Neural progenitor cell (in vitro differentiated cells): ENCODE measurements around the gene FUCA2. TPM values are rescaled to one million over a fixed set of nuclear protein-coding genes. Genes with fewer than 3 reads are reported as not detected.

Source experiments
- DNase-seq: peaks from one replicate; pipeline ENCODE4 v3.0.0-alpha.2; 2016; ENCODE audit warnings: low spot score
- H2AFZ ChIP-seq: fragments of 200-600 bp; sonication (generic); replicated peaks from 2 replicates; pipeline ENCODE4 v1.6.1; 2016; ENCODE audit warnings: antibody characterized with exemption
- H3F3A ChIP-seq: fragments of 200-600 bp; sonication (generic); 2 replicates; pipeline ENCODE4 v1.6.1; 2016; ENCODE audit warnings: antibody characterized with exemption, low read depth
- H3K27ac ChIP-seq: fragments of 200-600 bp; sonication (generic); 2 replicates; pipeline ENCODE4 v1.5.1; 2016; ENCODE audit warnings: mild to moderate bottlenecking
- H3K27me3 ChIP-seq: fragments of 200-600 bp; sonication (generic); 2 replicates; pipeline ENCODE4 v1.6.1; 2016; ENCODE audit warnings: mild to moderate bottlenecking, moderate library complexity
- H3K36me3 ChIP-seq: fragments of 200-600 bp; sonication (generic); 2 replicates; pipeline ENCODE4 v1.5.1; 2016
- H3K4me1 ChIP-seq: fragments of 200-600 bp; sonication (generic); 2 replicates; pipeline ENCODE4 v1.6.1; 2016; ENCODE audit warnings: mixed run types
- H3K4me2 ChIP-seq: fragments of 200-600 bp; sonication (generic); 2 replicates; pipeline ENCODE4 v1.6.1; 2016
- H3K4me3 ChIP-seq: fragments of 200-600 bp; sonication (generic); 2 replicates; pipeline ENCODE4 v1.5.1; 2016
- H3K79me2 ChIP-seq: fragments of 200-600 bp; sonication (generic); 2 replicates; pipeline ENCODE4 v1.6.1; 2016; ENCODE audit warnings: low read depth
- H3K9ac ChIP-seq: fragments of 200-600 bp; sonication (generic); 2 replicates; pipeline ENCODE4 v1.6.1; 2016
- H3K9me3 ChIP-seq: fragments of 200-600 bp; sonication (generic); 2 replicates; pipeline ENCODE4 v1.5.1; 2016; ENCODE audit warnings: low read depth
- H4K20me1 ChIP-seq: fragments of 200-600 bp; sonication (generic); 2 replicates; pipeline ENCODE4 v1.6.1; 2016; ENCODE audit warnings: low read depth
- H3K27ac Mint-ChIP-seq: 3 replicates; pipeline ENCODE4 v1.8.0; 2021; ENCODE audit warnings: mixed read lengths
- H3K27me3 Mint-ChIP-seq: 2 replicates; pipeline ENCODE4 v1.8.0; 2022; ENCODE audit warnings: low read depth, mild to moderate bottlenecking, inconsistent platforms, moderate library complexity, mixed read lengths; ENCODE audit not compliant: insufficient read depth
- H3K36me3 Mint-ChIP-seq: 3 replicates; pipeline ENCODE4 v1.8.0; 2021; ENCODE audit warnings: mixed read lengths
- H3K4me1 Mint-ChIP-seq: 3 replicates; pipeline ENCODE4 v1.8.0; 2021; ENCODE audit warnings: mixed read lengths
- H3K4me3 Mint-ChIP-seq: 3 replicates; pipeline ENCODE4 v1.8.0; 2021; ENCODE audit warnings: mild to moderate bottlenecking, moderate library complexity, mixed read lengths
- H3K9me3 Mint-ChIP-seq: 3 replicates; pipeline ENCODE4 v1.8.0; 2020; ENCODE audit warnings: mixed read lengths
- CTCF ChIP-seq: fragments of 200-600 bp; sonication (generic); IDR thresholded peaks from 2 replicates; pipeline ENCODE4 v1.5.1; 2017; ENCODE audit warnings: antibody characterized with exemption, mild to moderate bottlenecking
- EZH2 ChIP-seq: fragments of 200-600 bp; sonication (generic); IDR thresholded peaks from 2 replicates; pipeline ENCODE4 v1.6.1; 2017; ENCODE audit warnings: antibody characterized with exemption, mild to moderate bottlenecking, moderate library complexity
- EZH2phosphoT487 ChIP-seq: fragments of 200-600 bp; sonication (generic); IDR thresholded peaks from 2 replicates; pipeline ENCODE4 v1.6.1; 2017; ENCODE audit warnings: antibody characterized with exemption
- total RNA-seq: library from RNA; depleted of rRNA; stranded (reverse); fragments of >200 nt; gene quantifications from 2 replicates; pipeline ENCODE4 v1.2.3, GENCODE V29; 2015; ENCODE audit warnings: low replicate concordance

Gene FUCA2
- total RNA-seq, 1 donor from 2014 or later, result 37.4 TPM

DNA sequence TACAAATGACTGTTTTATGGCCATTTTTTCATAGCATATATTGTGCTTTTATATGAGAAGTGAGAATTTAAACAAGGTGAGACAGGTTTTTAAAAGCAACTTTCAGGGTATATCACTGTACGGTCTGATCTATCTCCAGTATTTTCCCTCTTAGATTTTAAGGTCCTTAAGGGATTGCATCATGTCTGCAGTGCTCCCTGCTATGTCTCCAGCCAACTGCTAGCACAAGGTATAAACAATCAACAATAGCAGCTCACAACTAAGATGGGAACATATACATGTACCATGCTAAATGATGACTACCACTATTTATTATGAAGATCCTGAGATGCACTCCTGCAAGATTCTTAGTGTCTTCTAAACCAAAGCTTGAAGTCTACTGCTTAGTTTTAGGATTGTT lies 7.2 kb downstream of the FUCA2 start:
- Histone ChIP-seq H3K9me3 (no peaks in the 10 kb centered on the region), H3K4me2 (no peak overlapping the region), H3K27me3 (no peaks in the 10 kb centered on the region), H3K9ac (no peak overlapping the region), H3K36me3 (peaks cover 3% of the 10 kb centered on the region), H4K20me1 (no peaks in the 10 kb centered on the region), H3F3A (no peaks in the 10 kb centered on the region), H3K79me2 (no peaks in the 10 kb centered on the region), H3K4me3 (no peak overlapping the region), H2AFZ (no peak overlapping the region), H3K27ac (no peak overlapping the region), H3K4me1 (no peaks in the 10 kb centered on the region)
- Mint-ChIP-seq H3K4me3 (no peak overlapping the region), H3K36me3 (peaks cover 41% of the 10 kb centered on the region), H3K27me3 (no peaks in the 10 kb centered on the region), H3K27ac (no peak overlapping the region), H3K4me1 (peaks cover 8% of the 10 kb centered on the region), H3K9me3 (no peaks in the 10 kb centered on the region)
- DNase-seq, result no peak
- TF ChIP-seq EZH2phosphoT487, result no peak
- no peak for TF ChIP-seq EZH2
- no peak for TF ChIP-seq CTCF

- Histone ChIP-seq H3F3A (no peaks in the 10 kb centered on the region), H3K4me3 (no peak overlapping the region), H3K36me3 (peaks cover 3% of the 10 kb centered on the region), H4K20me1 (no peaks in the 10 kb centered on the region), H3K4me2 (no peak overlapping the region), H3K9me3 (no peaks in the 10 kb centered on the region), H2AFZ (no peak overlapping the region), H3K4me1 (no peaks in the 10 kb centered on the region), H3K27me3 (no peaks in the 10 kb centered on the region), H3K79me2 (no peaks in the 10 kb centered on the region), H3K27ac (no peak overlapping the region), H3K9ac (no peak overlapping the region)
- Mint-ChIP-seq H3K9me3 (no peaks in the 10 kb centered on the region), H3K4me3 (no peak overlapping the region), H3K4me1 (no peaks in the 10 kb centered on the region), H3K36me3 (peaks cover 44% of the 10 kb centered on the region), H3K27ac (no peak overlapping the region), H3K27me3 (no peaks in the 10 kb centered on the region)
- DNase-seq, result no peak
- TF ChIP-seq CTCF (peak; percentile 15), EZH2 (no peak), EZH2phosphoT487 (no peak)
Measured at GRCh38 chr6:143501851-143502250, 9.7 kb downstream of the FUCA2 start.

- DNase-seq, result no peak
- TF ChIP-seq EZH2phosphoT487 (no peak), EZH2 (no peak), CTCF (no peak)
- no peak overlapping the region for H3K27ac ChIP-seq
- H2AFZ ChIP-seq, result no peak overlapping the region
- H3K9me3 Mint-ChIP-seq, result no peaks in the 10 kb centered on the region
- H3K27ac Mint-ChIP-seq, result no peak overlapping the region
- H4K20me1 ChIP-seq, result no peaks in the 10 kb centered on the region
- H3K9me3 ChIP-seq, result no peaks in the 10 kb centered on the region
- peaks cover 3% of the 10 kb centered on the region for H3K36me3 ChIP-seq
- H3K4me2 ChIP-seq, result no peak overlapping the region
- H3K27me3 Mint-ChIP-seq, result no peaks in the 10 kb centered on the region
- H3K4me3 ChIP-seq, result no peak overlapping the region
- H3K4me3 Mint-ChIP-seq, result no peak overlapping the region
- no peak overlapping the region for H3K9ac ChIP-seq
- H3K79me2 ChIP-seq, result no peaks in the 10 kb centered on the region
- H3K4me1 ChIP-seq, result no peaks in the 10 kb centered on the region
- H3F3A ChIP-seq, result no peaks in the 10 kb centered on the region
- H3K4me1 Mint-ChIP-seq, result no peaks in the 10 kb centered on the region
- H3K27me3 ChIP-seq, result no peaks in the 10 kb centered on the region
- peaks cover 33% of the 10 kb centered on the region for H3K36me3 Mint-ChIP-seq
Measured at GRCh38 chr6:143498428-143498827, 13.1 kb downstream of the FUCA2 start.
